ENCODE data around the gene MLXIP.
A peak's percentile ranks its signal among the peaks of the same experiment; 100 is the strongest.

The MLXIP gene

DNA sequence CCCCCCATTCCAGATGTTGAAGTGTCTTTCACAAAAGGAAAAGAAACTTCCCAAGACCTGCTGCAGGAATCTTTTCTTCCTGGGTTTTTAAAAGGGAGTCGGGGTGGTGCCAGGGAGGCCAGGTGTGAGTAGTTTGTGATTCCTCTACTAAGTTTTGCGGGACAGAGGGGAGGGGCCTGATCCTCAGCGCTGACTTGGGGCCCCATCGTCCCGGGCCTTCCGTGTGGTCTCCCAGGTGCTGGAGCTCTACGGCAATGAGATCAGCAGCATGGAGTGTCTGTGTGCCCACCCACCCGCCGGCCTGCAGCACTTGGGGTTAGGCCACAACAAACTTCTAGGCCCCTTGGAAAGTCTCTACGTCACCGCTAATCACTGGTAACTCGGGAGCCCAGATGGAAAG, 108.9 kb downstream of the MLXIP start:
- no peak overlapping the region for H3K4me3 ChIP-seq (replicated peaks in 1 of 2; ENCODE audit: low read depth in 2 of 2, low read length in 2 of 2)
- TF ChIP-seq, protein P1, sequence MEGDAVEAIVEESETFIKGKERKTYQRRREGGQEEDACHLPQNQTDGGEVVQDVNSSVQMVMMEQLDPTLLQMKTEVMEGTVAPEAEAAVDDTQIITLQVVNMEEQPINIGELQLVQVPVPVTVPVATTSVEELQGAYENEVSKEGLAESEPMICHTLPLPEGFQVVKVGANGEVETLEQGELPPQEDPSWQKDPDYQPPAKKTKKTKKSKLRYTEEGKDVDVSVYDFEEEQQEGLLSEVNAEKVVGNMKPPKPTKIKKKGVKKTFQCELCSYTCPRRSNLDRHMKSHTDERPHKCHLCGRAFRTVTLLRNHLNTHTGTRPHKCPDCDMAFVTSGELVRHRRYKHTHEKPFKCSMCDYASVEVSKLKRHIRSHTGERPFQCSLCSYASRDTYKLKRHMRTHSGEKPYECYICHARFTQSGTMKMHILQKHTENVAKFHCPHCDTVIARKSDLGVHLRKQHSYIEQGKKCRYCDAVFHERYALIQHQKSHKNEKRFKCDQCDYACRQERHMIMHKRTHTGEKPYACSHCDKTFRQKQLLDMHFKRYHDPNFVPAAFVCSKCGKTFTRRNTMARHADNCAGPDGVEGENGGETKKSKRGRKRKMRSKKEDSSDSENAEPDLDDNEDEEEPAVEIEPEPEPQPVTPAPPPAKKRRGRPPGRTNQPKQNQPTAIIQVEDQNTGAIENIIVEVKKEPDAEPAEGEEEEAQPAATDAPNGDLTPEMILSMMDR (IDR thresholded peaks at IDR 0.05; ENCODE audit: low read depth, low read length) = no peak
- no peak for DNase-seq (ENCODE audit: low read depth in 2 of 2)

DNA sequence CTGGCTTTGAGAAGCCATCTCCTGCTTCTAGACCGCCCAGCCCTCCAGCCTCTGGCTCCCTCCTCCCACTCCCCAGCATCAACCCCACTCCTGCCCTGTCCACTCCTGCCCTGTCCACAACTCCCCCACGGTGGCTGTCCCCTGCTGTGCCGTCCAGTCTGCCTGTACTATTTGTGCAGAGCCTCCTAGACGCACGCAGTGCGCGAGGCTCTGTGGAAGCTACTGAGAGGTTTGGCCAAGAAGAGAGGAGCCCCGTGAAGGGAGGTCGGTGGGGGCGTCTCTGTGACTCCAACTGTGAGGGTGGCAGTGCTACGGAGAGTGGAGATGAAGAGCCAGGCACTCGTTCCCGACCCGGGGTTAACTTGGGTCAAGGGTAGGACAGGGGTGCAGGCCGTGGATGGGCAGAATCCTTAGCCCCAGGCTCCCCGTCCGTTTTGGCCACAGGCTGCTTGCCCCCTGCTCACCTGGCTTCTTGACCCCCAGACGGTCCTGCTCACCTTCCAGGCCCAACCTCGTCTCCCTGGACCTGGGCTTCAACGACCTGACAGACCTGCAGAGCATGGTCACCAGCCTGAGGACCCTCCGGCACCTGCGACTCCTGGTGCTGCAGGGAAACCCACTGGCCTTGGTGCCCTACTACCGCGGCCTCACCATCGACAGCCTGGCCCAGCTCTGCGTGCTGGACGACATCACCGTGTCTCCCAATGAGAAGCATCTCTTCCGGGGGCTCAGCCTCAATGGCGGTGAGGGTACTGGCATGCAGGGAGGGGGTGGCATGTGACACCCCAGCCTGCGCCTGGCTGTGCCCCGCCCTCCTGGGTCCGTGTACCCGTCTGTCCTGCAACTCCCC, 111.3 kb downstream of the MLXIP start:
- TF ChIP-seq, protein P1 (IDR thresholded peaks at IDR 0.05; ENCODE audit: low read depth, low read length) = no peak
- DNase-seq (ENCODE audit: low read depth in 2 of 2) = no peak
- no peak overlapping the region for H3K4me3 ChIP-seq (replicated peaks in 1 of 2; ENCODE audit: low read depth in 2 of 2, low read length in 2 of 2)

DNA sequence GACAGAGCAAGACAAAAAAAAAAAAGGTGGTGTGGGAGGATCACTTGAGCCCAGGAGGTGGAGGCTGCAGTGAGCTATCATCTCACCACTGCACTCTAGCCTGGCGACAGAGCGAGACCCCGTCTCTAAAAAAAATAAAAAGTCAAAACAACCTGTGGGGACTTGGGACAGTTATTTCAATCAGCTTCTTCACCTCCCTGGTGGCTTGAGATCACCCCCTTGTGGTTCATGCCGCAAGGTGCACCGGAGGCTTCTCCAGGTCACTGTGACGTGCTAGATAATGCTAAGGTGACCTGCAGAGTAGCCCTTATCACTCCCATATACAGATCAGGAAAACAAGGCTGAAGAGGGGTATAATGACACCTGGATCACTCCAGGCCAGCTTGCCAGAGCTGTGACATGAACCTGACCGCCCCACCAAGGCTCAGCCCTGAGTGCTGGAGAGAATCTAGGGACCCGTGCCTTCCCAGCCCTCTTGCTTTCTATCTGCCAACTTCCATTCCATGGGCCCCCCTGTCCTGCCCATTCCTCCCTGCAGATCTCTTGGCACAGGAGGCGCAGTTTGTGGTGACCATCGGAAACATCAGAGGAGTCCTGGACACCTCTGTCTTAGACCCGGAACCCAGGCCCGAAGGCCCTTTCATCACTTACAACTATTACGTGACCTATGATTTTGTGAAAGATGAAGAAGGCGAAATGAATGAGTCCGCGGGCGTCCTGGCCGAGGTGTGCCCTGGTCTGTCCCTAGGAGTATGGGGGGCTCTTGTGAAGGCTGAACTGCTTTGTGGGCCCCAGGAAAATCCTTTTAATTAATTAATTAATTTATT, 112.5 kb downstream of the MLXIP start:
- TF ChIP-seq, protein P1 (IDR thresholded peaks at IDR 0.05; ENCODE audit: low read depth, low read length) = peak; percentile 92
- H3K4me3 ChIP-seq (replicated peaks in 1 of 2; ENCODE audit: low read depth in 2 of 2, low read length in 2 of 2) = no peak overlapping the region
- DNase-seq (ENCODE audit: low read depth in 2 of 2) = peak; percentile 65 to 75

DNA sequence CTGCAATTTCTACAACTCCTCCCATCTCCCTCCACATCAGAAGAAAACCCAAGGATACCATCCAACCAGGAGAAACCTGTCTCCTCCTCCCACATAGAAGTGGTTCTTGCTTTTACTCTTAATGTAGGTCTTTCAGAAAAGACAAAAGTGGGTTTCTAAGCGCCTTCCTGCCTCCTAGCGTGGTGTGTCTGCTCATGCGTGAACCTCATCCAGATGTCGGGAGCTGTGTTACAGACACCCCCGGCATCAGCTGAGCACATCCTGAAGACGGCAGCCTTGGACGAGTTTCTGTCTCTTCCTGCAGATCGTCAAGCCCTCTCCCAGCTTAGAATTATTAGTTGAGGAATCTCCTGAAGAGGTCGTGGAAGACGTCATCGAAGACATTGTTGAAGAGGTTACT, 113.9 kb downstream of the MLXIP start:
- TF ChIP-seq, protein P1 (IDR thresholded peaks at IDR 0.05; ENCODE audit: low read depth, low read length) = no peak
- H3K4me3 ChIP-seq (replicated peaks in 1 of 2; ENCODE audit: low read depth in 2 of 2, low read length in 2 of 2) = no peak overlapping the region
- DNase-seq (ENCODE audit: low read depth in 2 of 2) = no peak

DNA sequence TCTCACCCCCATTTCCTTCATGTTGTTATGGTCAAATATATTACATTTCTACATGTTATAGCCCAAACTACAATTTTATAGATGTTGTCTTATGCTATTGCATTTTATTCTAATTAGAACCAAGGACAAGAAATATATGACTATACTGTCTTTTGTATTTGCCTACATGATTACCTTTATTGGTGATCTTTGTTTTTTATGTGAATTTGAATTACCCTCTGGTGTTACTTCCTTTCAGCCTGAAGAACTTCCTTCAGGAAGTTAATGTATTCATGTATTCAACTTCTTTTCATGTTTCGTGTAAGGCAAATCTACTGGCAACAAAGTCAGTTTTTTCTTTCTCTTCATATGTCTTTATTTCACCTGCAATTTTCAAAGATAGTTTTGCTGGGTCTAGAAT, 116.2 kb downstream of the MLXIP start:
- DNase-seq (ENCODE audit: low read depth in 2 of 2) = no peak
- TF ChIP-seq, protein P1 (IDR thresholded peaks at IDR 0.05; ENCODE audit: low read depth, low read length) = no peak
- no peak overlapping the region for H3K4me3 ChIP-seq (replicated peaks in 1 of 2; ENCODE audit: low read depth in 2 of 2, low read length in 2 of 2)

DNA sequence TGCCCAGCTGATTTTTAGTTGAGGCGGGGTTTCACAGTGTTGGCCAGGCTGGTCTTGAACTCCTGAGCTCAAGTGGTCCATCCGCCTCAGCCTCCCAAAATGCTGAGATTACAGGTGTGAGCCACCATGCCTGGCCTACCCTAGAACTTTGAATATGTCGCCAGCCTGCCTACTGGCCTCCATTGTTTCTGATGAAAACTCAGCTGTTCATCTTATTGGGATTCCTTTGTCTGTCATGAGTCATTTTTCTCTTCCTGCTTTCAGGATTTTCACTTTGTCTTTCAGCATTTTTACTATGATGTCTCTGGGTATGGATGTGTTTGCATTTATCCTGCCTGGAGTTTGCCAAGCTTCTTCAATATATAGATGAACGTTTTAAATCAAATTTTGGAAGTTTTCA, 116.8 kb downstream of the MLXIP start:
- TF ChIP-seq, protein P1 (IDR thresholded peaks at IDR 0.05; ENCODE audit: low read depth, low read length) = no peak
- no peak for DNase-seq (ENCODE audit: low read depth in 2 of 2)
- no peak overlapping the region for H3K4me3 ChIP-seq (replicated peaks in 1 of 2; ENCODE audit: low read depth in 2 of 2, low read length in 2 of 2)
